ENCODE data around the gene ASCL3.
"Not testable (repeated sequence)": the region's sequence is repeated elsewhere in the genome, so short reads cannot be mapped to it uniquely, and the experiment has no call there.

ASCL3 gene

DNA sequence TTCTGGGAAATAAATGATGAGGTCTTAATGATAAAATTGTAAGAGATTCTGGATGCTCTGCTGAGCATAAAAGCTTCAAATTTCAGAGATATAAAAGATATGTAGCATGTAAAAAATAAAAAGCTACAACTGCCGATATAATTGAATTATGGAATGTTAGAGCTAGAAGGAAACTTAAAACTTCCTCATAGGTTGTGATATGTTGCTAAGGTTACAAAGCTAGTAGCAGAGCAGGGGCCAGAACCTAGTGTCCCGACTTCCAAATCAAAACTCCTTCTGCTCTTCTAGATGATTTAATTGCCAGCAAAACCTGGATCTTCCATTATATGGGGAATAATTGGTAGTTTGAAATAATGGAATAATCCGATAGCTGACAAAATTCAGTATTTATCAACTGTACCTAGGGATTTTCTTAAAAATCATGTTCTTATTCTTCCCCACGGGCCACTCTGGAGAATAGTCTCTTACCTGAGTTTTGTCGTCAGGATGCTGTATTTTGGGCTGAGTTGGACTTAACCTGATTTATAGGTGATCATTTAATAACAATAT is at the start of gene ASCL3:
Gene ASCL3, minus strand, starts transcription at position 499 of the 549 bp plus-strand sequence. CDS start 4,855 bp downstream, outside the sequence.
- DNase-seq: no peak

- no peak for DNase-seq
Measured at GRCh38 chr11:8989453-8989852, 46.6 kb upstream of the ASCL3 start.

- no peak for DNase-seq
Measured at GRCh38 chr11:8988329-8989234, 45.8 kb upstream of the ASCL3 start.

DNA sequence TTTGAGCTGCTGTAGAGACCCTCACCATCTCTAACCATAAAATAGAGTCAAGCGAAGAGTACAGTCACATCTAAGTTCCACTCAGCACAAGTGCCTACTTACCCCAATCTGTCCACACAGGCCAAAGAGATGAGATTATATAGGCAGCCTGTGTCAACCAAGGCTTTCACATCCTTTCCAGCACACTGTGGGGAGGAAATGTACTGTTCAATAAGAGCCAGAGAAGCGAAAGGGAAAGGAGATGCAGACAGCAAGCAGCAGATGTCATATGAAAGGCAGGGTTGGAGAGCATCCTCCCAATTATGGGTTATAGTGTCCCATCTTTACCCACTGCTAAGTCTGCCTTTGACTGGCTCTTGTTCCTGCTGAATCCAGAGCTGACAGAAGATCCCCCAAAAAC is 44.6 kb upstream of the ASCL3 start:
- no peak for DNase-seq

DNA sequence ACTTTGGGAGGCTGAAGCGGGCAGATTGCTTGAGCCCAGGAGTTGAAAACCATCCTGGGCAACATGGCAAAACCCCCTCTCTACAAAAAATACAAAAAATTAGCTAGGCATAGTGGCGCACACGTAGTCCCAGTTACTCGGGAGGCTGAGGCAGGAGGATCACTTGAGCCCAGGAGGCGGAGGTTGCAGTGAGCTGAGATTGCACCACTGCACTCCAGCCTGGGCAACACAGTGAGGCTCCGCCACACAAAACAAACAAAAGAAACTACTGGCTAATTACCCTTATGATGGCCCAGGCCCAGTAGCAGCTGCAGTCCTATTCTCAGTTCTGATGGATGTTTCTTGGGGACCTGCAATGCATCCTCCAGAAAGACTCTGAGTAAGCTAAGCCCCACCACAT is 44.0 kb upstream of the ASCL3 start:
- not testable (repeated sequence) for DNase-seq

GRCh38 chr11:8985462-8985861 is 42.6 kb upstream of the ASCL3 start:
- no peak for DNase-seq

- DNase-seq: no peak
Measured at GRCh38 chr11:8983552-8983951, 40.7 kb upstream of the ASCL3 start.

DNA sequence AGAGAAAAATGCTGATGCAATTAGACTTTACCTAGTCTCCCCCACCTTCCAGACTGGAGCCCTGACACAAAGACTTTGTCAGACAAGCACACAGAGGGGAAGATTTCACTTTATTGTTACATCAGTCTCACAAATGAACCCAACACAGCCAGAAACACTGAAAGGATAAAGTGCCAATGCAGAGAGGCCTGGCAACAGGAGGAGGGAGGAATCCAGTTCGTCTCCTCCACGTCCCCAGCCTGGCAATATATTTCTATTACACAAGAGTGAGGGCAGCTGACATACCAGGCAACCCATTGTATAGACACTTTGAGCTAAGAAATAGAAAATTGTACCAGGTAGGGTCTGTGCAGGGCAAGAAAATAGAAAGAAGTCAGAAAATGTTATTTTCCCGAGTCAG is 37.7 kb upstream of the ASCL3 start:
- DNase-seq: no peak

GRCh38 chr11:8979365-8979764 is 36.5 kb upstream of the ASCL3 start:
- DNase-seq: not testable (repeated sequence)

DNA sequence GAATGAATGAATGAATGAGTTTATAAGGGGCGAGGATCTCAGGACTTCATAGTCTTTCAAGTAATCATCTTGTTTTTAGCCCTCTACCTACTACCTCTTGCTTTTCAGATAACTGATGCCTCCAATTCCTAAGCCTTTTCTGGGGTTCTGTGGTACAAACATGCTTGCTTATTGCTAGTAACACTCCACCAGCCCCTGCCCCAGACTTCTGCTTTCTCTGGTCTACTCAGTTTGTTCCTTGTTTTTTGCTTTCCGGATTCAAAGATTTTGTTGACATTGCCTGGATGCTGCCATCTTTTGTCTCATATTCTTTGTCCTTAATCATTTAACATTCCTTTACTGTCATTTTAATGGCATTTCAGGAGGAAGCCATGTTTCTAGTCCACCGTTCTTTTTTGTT is 30.3 kb upstream of the ASCL3 start:
- DNase-seq: no peak

GRCh38 chr11:8971924-8972316 is 29.1 kb upstream of the ASCL3 start:
- DNase-seq: no peak

DNA sequence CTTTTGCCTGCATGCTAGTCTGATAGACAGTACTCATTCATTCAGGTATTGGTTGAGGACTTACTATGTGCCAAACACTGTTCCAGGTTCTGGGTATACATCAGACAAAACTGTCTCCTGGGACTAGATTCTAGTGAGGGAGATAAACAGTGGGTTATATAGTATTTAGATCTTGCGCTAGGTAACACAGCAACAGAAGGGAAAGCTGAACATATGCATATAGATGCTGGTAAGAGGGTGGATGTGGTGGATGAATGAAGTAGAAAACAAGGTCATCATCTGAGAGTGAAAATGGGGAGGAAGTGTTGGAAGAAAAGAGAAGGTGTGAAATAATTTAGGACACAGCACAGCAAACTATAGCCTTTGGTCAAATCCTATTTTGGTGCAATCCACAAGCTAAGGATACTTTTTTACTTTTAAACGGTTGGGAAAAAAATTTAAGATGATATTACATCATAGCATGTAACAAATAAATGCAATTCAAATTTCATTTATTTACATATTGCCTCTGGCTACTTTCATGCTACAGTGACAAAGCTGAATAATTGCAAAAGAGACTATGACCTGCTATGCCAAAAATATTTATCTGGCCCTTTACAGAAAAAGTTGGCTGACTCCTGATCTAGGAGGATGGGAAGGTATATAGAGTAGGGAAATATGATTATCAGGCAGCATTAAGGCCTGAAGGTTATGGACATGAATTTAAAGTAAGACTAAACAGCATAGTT is 28.5 kb upstream of the ASCL3 start:
- no peak for DNase-seq

GRCh38 chr11:8967184-8967583 is 24.4 kb upstream of the ASCL3 start:
- DNase-seq: no peak

- DNase-seq: peak; percentile 74
Measured at GRCh38 chr11:8964324-8965320, 21.8 kb upstream of the ASCL3 start, which contains the start of gene TMEM9B. TMEM9B (minus strand) TSS chr11:8964442; CDS start chr11:8964313, 129 bp downstream.

GRCh38 chr11:8963569-8964323 is 20.9 kb upstream of the ASCL3 start:
- DNase-seq: peak; percentile 71

GRCh38 chr11:8962841-8963240 is 20.0 kb upstream of the ASCL3 start:
- DNase-seq: no peak

DNA sequence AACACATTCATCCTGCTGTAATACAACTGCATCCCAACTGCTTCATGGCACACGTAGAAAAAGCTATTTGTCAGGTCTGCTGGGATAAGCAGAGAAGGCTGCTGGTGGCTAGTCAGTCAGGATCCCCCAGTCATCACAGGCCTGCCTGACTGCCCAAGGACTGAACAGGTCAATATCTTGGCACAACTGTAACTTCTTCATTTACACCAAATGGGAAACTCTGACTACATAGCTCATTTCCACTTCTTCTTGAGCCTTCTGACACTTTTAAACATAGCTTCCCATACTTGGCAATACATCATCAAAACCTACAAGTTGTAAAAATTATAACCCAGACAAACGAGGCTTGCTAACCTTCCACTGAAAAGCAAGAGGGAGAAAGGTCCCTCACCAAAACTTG is 18.6 kb upstream of the ASCL3 start:
- DNase-seq: no peak

DNA sequence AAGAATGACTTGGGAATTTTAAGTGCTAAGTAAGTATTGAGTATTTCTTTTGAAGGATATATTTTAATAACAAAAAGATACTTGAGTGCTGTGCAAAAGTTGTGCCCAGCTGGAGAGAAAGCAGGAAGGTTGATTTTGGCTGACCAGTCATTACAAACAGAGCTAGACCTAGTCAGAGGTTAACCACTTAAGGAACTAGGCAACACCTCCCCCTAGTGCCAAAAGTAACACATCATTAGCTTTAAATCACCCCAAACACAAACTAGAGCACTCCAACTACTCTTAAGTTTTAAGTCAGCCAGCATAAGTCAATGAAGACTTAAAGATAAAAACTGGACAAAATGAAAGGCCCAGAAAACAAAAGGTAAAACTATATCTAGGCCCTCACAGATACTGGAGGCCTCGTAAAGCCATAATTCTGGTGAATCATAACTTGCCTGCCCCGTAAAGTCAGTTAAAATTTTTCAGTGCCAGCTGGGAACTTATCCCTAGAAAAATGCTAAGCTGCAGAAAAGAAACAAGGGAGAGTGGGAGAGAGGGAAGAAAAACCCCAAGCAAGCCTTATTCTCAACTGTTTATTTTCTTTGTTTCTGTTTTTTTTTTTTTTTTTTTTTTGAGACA is 16.8 kb upstream of the ASCL3 start:
- peak; percentile 54 for DNase-seq

GRCh38 chr11:8956860-8957259 is 14.0 kb upstream of the ASCL3 start:
- no peak for DNase-seq

GRCh38 chr11:8948886-8949285 is 6.1 kb upstream of the ASCL3 start:
- DNase-seq: no peak
